Smooth muscle cell (in vitro differentiated cells): ENCODE measurements around the gene PACSIN1. TPM values are rescaled to one million over a fixed set of nuclear protein-coding genes. Genes with fewer than 3 reads are reported as not detected.

Source experiments
- DNase-seq: peaks from one replicate; lab custom pipeline; 2025; ENCODE audit not compliant: unreplicated experiment; lab: John Stamatoyannopoulos, UW
- H2AFZ ChIP-seq: fragments of 200-600 bp; sonication (generic); 2 replicates; pipeline ENCODE4 v1.6.0; 2016; ENCODE audit warnings: antibody characterized with exemption, low read depth, mild to moderate bottlenecking
- H3F3A ChIP-seq: fragments of 200-600 bp; sonication (generic); 2 replicates; pipeline ENCODE4 v1.6.0; 2017; ENCODE audit warnings: antibody characterized with exemption, low read depth
- H3K27ac ChIP-seq: fragments of 200-600 bp; sonication (generic); 2 replicates; pipeline ENCODE4 v1.5.1; 2016; ENCODE audit warnings: low read depth, mild to moderate bottlenecking
- H3K27me3 ChIP-seq: fragments of 200-600 bp; sonication (generic); 2 replicates; pipeline ENCODE4 v1.6.1; 2016; ENCODE audit warnings: low read depth, mild to moderate bottlenecking
- H3K36me3 ChIP-seq: fragments of 200-600 bp; sonication (generic); 2 replicates; pipeline ENCODE4 v1.5.1; 2016; ENCODE audit warnings: low read depth
- H3K4me1 ChIP-seq: fragments of 200-600 bp; sonication (generic); 2 replicates; pipeline ENCODE4 v1.5.1; 2016; ENCODE audit warnings: low read depth
- H3K4me2 ChIP-seq: fragments of 200-600 bp; sonication (generic); 2 replicates; pipeline ENCODE4 v1.6.0; 2016; ENCODE audit warnings: mild to moderate bottlenecking
- H3K4me3 ChIP-seq: fragments of 200-600 bp; sonication (generic); 2 replicates; pipeline ENCODE4 v1.5.1; 2016; ENCODE audit warnings: mild to moderate bottlenecking
- H3K79me2 ChIP-seq: fragments of 200-600 bp; sonication (generic); 2 replicates; pipeline ENCODE4 v1.6.0; 2016; ENCODE audit warnings: low read depth, mild to moderate bottlenecking
- H3K9ac ChIP-seq: fragments of 200-600 bp; sonication (generic); 2 replicates; pipeline ENCODE4 v1.6.0; 2016; ENCODE audit warnings: low read depth
- H3K9me3 ChIP-seq: fragments of 200-600 bp; sonication (generic); replicated peaks from 2 replicates; pipeline ENCODE4 v1.5.1; 2016; ENCODE audit warnings: low read depth
- H4K20me1 ChIP-seq: fragments of 200-600 bp; sonication (generic); 2 replicates; pipeline ENCODE4 v1.6.0; 2016; ENCODE audit warnings: low read depth
- WGBS: methylation state at CpG from one replicate; pipeline ENCODE4 v1.1.7; 2016; ENCODE audit warnings: low lambda C conversion rate; 5-methylcytosine and 5-hydroxymethylcytosine counted together
- polyA plus RNA-seq: library from polyadenylated mRNA; unstranded; fragments of >200 nt; fragmentation: Nextera tagmentation; extraction: Ambion mirVana; gene quantifications from 2 replicates; pipeline ENCODE4 v1.2.1, GENCODE V29; 2016
- total RNA-seq: library from RNA; depleted of rRNA; stranded (reverse); fragments of >200 nt; gene quantifications from 2 replicates; pipeline ENCODE4 v1.2.3, GENCODE V29; 2014
- TF ChIP-seq, protein P1 (sequence below): fragments of 200-600 bp; sonication (generic); IDR thresholded peaks from 2 replicates; pipeline ENCODE4 v1.5.1; 2017; ENCODE audit warnings: borderline replicate concordance, mild to moderate bottlenecking, antibody characterized with exemption; ENCODE audit not compliant: insufficient read depth, poor library complexity, severe bottlenecking

PACSIN1 gene
- total and polyA plus RNA-seq, 2 experiments from 2014 or later = not detected

DNA sequence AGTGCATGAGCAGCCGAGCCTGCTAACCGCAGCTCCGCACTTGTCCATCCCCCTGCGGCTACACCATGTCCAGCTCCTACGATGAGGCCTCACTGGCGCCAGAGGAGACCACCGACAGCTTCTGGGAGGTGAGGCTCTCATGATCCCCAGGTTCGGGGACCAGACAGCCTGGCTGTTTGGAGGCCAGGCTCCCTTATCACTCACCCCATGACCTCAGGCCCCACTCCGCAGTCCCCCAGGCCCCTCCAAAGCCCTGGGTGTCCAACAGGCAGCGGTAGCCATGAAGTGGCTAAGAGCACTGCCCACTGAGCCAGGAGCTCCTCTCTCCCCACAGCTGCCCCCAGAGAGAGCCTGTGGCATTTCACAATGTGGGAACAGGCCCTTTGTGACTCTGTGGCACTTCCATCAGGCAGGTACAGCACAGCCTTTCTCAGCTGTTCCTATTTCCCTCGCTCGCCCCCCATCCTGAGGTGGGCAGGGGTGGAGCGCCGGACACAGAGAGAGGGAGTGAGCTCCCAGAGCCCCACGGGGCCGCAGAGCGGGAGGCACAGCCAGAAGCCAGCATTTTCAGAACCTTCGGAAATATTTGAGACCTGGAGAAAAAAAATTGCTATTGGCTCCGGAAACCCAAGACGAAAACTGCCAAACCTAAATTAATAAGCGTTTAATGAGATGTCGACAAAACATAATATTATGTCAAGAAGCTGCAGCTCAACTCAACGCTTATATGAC lies 60.5 kb downstream of the PACSIN1 start:
- no peaks in the 10 kb centered on the region for H3K27me3 ChIP-seq
- peak overlapping the region; percentile 90 for H3K4me2 ChIP-seq
- H3K27ac ChIP-seq = no peak overlapping the region
- peak overlapping the region; percentile 90 for H2AFZ ChIP-seq
- H3K36me3 ChIP-seq = no peaks in the 10 kb centered on the region
- H3K9me3 ChIP-seq = no peaks in the 10 kb centered on the region
- TF ChIP-seq, protein P1, sequence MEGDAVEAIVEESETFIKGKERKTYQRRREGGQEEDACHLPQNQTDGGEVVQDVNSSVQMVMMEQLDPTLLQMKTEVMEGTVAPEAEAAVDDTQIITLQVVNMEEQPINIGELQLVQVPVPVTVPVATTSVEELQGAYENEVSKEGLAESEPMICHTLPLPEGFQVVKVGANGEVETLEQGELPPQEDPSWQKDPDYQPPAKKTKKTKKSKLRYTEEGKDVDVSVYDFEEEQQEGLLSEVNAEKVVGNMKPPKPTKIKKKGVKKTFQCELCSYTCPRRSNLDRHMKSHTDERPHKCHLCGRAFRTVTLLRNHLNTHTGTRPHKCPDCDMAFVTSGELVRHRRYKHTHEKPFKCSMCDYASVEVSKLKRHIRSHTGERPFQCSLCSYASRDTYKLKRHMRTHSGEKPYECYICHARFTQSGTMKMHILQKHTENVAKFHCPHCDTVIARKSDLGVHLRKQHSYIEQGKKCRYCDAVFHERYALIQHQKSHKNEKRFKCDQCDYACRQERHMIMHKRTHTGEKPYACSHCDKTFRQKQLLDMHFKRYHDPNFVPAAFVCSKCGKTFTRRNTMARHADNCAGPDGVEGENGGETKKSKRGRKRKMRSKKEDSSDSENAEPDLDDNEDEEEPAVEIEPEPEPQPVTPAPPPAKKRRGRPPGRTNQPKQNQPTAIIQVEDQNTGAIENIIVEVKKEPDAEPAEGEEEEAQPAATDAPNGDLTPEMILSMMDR = no peak
- H3K9ac ChIP-seq = peak overlapping the region; percentile 43
- no peak for DNase-seq
- H3K79me2 ChIP-seq = no peaks in the 10 kb centered on the region
- H4K20me1 ChIP-seq = no peaks in the 10 kb centered on the region
- WGBS = 80% methylated on average over 23 of the region's 23 CpGs
- no peaks in the 10 kb centered on the region for H3F3A ChIP-seq
- peaks cover 6% of the 10 kb centered on the region for H3K4me1 ChIP-seq
- peak overlapping the region; percentile 56 for H3K4me3 ChIP-seq

DNA sequence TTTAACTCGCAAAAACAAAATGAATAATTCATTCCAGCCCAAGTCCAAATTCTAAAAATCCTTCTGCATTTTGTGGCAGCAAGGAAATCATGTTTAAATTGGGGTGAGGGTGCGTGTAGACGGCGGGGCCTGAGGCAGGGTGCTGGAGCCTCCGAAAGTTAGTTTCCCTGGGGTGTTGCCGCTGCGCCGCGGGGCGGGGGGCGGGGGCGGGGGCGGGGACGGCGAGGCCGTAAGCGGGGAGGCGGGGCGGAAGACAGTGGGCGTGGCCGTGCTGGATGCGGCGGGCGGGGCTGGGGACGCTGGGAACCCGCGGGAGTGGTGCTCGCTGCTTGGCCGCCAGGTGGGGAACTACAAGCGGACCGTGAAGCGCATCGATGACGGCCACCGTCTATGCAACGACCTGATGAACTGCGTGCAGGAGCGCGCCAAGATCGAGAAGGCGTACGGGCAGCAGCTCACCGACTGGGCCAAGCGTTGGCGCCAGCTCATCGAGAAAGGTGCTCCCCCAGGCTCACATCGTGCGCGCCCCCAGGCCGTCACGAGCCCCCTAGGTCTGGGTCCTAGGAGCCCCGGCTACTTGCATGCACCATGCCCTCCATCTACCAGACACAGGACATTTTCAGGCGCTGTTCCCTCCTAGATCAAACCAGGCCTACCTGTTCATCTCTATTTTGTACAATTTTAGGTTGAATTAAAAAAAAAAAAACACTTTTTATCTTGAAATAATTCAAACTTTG lies 61.3 kb downstream of the PACSIN1 start:
- H4K20me1 ChIP-seq = no peaks in the 10 kb centered on the region
- H3K36me3 ChIP-seq = no peaks in the 10 kb centered on the region
- H3K9me3 ChIP-seq = no peaks in the 10 kb centered on the region
- peak overlapping the region; percentile 90 for H2AFZ ChIP-seq
- H3F3A ChIP-seq = no peaks in the 10 kb centered on the region
- H3K4me3 ChIP-seq = peak overlapping the region; percentile 56
- H3K27me3 ChIP-seq = no peaks in the 10 kb centered on the region
- H3K27ac ChIP-seq = no peak overlapping the region
- TF ChIP-seq, protein P1 = peak; percentile 51
- H3K79me2 ChIP-seq = no peaks in the 10 kb centered on the region
- H3K4me2 ChIP-seq = peak overlapping the region; percentile 90
- peak overlapping the region; percentile 43 for H3K9ac ChIP-seq
- peaks cover 6% of the 10 kb centered on the region for H3K4me1 ChIP-seq
- 6% methylated on average over 37 of the region's 53 CpGs for WGBS
- DNase-seq = peak; percentile 83

DNA sequence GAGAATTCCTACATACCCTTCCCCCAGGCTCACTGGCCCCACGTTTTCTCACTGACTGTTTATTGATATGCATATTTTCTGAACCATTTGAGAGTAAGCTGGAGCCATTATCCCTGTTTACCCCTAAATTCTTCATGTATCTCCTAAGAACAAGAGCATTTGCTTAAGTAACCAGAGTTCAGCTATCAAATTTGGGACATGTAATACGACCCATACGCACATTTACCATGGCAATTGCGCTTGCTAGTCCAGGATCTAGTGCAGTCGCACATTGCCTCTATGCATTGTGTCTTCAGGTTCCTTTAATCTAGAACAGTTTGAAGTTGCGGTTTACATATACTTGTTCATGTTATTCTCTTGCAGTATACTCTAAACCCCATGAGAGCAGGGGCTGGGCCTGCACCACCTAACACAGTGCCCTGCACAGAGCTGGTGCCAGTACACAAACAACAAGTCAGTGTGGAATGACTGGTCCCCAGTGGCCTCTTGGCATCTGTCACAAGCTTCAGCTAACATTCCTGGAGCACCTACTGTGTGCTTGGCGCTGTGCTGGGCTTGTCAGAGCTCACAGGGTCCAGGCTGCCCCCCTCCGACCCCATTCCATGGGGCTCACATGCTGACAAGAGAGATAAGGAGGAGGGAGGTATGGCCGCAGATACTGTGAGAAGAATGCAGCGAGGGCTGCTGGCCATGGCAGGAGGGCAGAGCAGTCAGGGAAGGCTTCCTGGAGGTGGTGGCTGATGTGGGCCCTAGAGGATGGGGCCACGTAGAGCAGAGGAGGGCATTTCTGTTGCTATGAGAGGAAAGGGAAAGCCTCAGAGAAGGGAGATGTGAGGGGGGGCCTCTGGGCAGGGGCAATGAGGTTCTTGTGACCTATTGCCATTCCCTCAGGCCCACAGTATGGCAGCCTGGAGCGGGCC lies 62.1 kb downstream of the PACSIN1 start:
- no peaks in the 10 kb centered on the region for H3K9me3 ChIP-seq
- no peak overlapping the region for H3K4me2 ChIP-seq
- peaks cover 6% of the 10 kb centered on the region for H3K4me1 ChIP-seq
- H3K9ac ChIP-seq = no peak overlapping the region
- H4K20me1 ChIP-seq = no peaks in the 10 kb centered on the region
- H3K27me3 ChIP-seq = no peaks in the 10 kb centered on the region
- no peaks in the 10 kb centered on the region for H3F3A ChIP-seq
- TF ChIP-seq, protein P1 = no peak
- H3K79me2 ChIP-seq = no peaks in the 10 kb centered on the region
- no peak overlapping the region for H3K27ac ChIP-seq
- DNase-seq = no peak
- H3K4me3 ChIP-seq = peak overlapping the region; percentile 29
- no peaks in the 10 kb centered on the region for H3K36me3 ChIP-seq
- H2AFZ ChIP-seq = no peak overlapping the region
- WGBS = 84% methylated on average over 12 of the region's 12 CpGs
